Epithelial cell of proximal tubule (primary cell): Measurements from ENCODE around the gene NCAPG2. TPM values are rescaled to one million over a fixed set of nuclear protein-coding genes. Genes with fewer than 3 reads are reported as not detected.

Experiments
- DNase-seq: peaks from one replicate; pipeline ENCODE4 v3.0.0-alpha.2; 2011; ENCODE audit warnings: low read depth
- H3K4me3 ChIP-seq: 2 replicates; pipeline ENCODE4 v1.5.1; 2011; ENCODE audit warnings: low read depth, mild to moderate bottlenecking, low read length
- CTCF ChIP-seq: conservative IDR thresholded peaks from 2 replicates; pipeline ENCODE4 v1.5.1; 2012; ENCODE audit warnings: low read depth, mild to moderate bottlenecking, low read length
- total RNA-seq: library from RNA; depleted of rRNA; stranded (reverse); fragments of >200 nt; gene quantifications from 2 replicates; pipeline ENCODE4 v1.2.3, GENCODE V29; 2015

Gene NCAPG2
- total RNA-seq, 1 donor from 2014 or later, result 30.1 TPM

GRCh38 chr7:158741294-158741666 lies 36.7 kb upstream of the NCAPG2 start:
- no peak overlapping the region for H3K4me3 ChIP-seq
- DNase-seq, result no peak
- TF ChIP-seq CTCF, result no peak

- TF ChIP-seq CTCF, result no peak
- DNase-seq, result no peak
- H3K4me3 ChIP-seq, result no peak overlapping the region
Measured at GRCh38 chr7:158740657-158741293, 36.2 kb upstream of the NCAPG2 start.

GRCh38 chr7:158740013-158740656 lies 35.5 kb upstream of the NCAPG2 start:
- DNase-seq, result peak; percentile 25
- no peak overlapping the region for H3K4me3 ChIP-seq
- no peak for TF ChIP-seq CTCF

GRCh38 chr7:158738841-158739240 lies 34.2 kb upstream of the NCAPG2 start:
- no peak overlapping the region for H3K4me3 ChIP-seq
- no peak for TF ChIP-seq CTCF
- DNase-seq, result no peak

- no peak for TF ChIP-seq CTCF
- DNase-seq, result no peak
- H3K4me3 ChIP-seq, result no peak overlapping the region
Measured at GRCh38 chr7:158737064-158737695, 32.6 kb upstream of the NCAPG2 start.

- no peak for TF ChIP-seq CTCF
- no peak for DNase-seq
- no peak overlapping the region for H3K4me3 ChIP-seq
Measured at GRCh38 chr7:158735935-158736334, 31.3 kb upstream of the NCAPG2 start.
